ENCODE results near the gene CNTN5. TPM values are rescaled to one million over a fixed set of nuclear protein-coding genes. Genes with fewer than 3 reads are reported as not detected.

The CNTN5 gene
- polyA plus RNA-seq, 1 of the 3 experiments (the other 2 are of a cell fraction), result not detected

DNA sequence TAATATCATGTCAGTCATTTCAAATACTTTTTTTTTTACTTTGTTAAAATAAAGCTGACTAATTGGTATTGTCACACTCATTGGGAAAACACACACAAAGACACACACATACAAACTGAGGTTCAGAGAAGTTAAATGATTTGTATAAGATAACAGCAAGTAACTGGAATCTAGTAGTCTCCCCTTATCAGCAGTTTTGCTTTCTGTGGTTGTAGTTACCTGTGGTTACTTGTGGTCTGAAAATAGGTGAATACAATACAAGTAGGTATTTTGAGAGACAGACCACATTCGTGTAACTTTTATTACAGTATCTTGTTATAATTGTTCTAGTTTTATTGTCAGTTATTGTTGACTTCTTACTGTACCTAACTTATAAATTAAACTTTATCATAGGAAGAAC lies 610.9 kb downstream of the CNTN5 start:
- Histone ChIP-seq H3F3A (replicated peaks; ENCODE audit: insufficient read depth) (peaks cover 4% of the 10 kb centered on the region), H4K20me1 (ENCODE audit: insufficient read depth) (no peaks in the 10 kb centered on the region), H2AFZ (ENCODE audit: low read depth) (no peak overlapping the region), H3K27ac (ENCODE audit: low read depth in 2 of 2, low read length in 1 of 2) (no peak overlapping the region), H3K79me2 (ENCODE audit: insufficient read depth) (no peaks in the 10 kb centered on the region), H3K4me2 (no peak overlapping the region), H3K4me3 (ENCODE audit: low read depth in 2 of 2, low read length in 1 of 2) (no peak overlapping the region), H3K9ac (no peak overlapping the region), H3K27me3 (ENCODE audit: insufficient read depth) (no peaks in the 10 kb centered on the region), H3K9me2 (no peaks in the 10 kb centered on the region), H3K9me3 (no peaks in the 10 kb centered on the region), H3K4me1 (ENCODE audit: control insufficient read depth in 1 of 2, insufficient read depth in 2 of 2, low read depth in 1 of 2, low read length in 1 of 2) (no peaks in the 10 kb centered on the region), H3K36me3 (replicated peaks in 1 of 2; ENCODE audit: control insufficient read depth in 1 of 2, insufficient read depth in 2 of 2, low read length in 1 of 2) (no peaks in the 10 kb centered on the region)
- TF ChIP-seq YY1 (IDR thresholded peaks at IDR 0.05; ENCODE audit: low read depth), result no peak
- no peak for TF ChIP-seq RCOR1 (IDR thresholded peaks at IDR 0.05; ENCODE audit: low read length)
- no peak for TF ChIP-seq FOXJ3 (CRISPR knock-in tag; IDR thresholded peaks at IDR 0.05)
- 2% methylated on average over 1 of the region's 1 CpG for WGBS (ENCODE audit: low lambda C conversion rate)
- ChIA-PET CTCF (no interaction called here), POLR2A (no interaction called here)
- no peak for DNase-seq

DNA sequence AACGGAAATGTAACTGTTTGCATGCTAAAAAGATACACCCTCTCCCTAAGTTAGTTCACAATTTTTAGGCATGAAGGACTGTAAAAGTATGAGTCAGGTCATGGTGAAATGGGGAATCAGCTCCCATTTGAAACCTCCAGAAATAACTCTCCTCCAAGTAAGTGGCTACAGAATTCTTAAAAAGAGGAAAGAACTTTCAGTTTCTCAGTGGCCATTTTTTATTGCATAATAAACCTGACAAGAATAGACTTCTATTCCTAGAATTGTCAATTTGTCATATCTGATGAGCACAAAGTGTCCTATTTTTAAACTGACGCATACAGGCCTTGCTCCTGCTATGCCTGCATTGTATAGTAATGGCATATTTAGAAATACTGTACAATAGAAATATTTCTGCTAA lies 612.2 kb downstream of the CNTN5 start:
- WGBS (ENCODE audit: low lambda C conversion rate), result 2% methylated on average over 2 of the region's 2 CpGs
- H3K4me1 ChIP-seq (ENCODE audit: control insufficient read depth in 1 of 2, insufficient read depth in 2 of 2, low read depth in 1 of 2, low read length in 1 of 2), result no peaks in the 10 kb centered on the region
- TF ChIP-seq, protein P1, sequence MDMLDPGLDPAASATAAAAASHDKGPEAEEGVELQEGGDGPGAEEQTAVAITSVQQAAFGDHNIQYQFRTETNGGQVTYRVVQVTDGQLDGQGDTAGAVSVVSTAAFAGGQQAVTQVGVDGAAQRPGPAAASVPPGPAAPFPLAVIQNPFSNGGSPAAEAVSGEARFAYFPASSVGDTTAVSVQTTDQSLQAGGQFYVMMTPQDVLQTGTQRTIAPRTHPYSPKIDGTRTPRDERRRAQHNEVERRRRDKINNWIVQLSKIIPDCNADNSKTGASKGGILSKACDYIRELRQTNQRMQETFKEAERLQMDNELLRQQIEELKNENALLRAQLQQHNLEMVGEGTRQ (IDR thresholded peaks at IDR 0.05; ENCODE audit: borderline replicate concordance, low read depth, low read length), result no peak
- no peak for TF ChIP-seq TCF12 (IDR thresholded peaks at IDR 0.05)
- TF ChIP-seq, protein P2, sequence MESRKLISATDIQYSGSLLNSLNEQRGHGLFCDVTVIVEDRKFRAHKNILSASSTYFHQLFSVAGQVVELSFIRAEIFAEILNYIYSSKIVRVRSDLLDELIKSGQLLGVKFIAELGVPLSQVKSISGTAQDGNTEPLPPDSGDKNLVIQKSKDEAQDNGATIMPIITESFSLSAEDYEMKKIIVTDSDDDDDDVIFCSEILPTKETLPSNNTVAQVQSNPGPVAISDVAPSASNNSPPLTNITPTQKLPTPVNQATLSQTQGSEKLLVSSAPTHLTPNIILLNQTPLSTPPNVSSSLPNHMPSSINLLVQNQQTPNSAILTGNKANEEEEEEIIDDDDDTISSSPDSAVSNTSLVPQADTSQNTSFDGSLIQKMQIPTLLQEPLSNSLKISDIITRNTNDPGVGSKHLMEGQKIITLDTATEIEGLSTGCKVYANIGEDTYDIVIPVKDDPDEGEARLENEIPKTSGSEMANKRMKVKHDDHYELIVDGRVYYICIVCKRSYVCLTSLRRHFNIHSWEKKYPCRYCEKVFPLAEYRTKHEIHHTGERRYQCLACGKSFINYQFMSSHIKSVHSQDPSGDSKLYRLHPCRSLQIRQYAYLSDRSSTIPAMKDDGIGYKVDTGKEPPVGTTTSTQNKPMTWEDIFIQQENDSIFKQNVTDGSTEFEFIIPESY (IDR thresholded peaks at IDR 0.05; ENCODE audit: borderline replicate concordance, low read depth), result no peak
- TF ChIP-seq RFX5 (IDR thresholded peaks at IDR 0.05; ENCODE audit: low read length), result no peak
- TF ChIP-seq, protein P3, sequence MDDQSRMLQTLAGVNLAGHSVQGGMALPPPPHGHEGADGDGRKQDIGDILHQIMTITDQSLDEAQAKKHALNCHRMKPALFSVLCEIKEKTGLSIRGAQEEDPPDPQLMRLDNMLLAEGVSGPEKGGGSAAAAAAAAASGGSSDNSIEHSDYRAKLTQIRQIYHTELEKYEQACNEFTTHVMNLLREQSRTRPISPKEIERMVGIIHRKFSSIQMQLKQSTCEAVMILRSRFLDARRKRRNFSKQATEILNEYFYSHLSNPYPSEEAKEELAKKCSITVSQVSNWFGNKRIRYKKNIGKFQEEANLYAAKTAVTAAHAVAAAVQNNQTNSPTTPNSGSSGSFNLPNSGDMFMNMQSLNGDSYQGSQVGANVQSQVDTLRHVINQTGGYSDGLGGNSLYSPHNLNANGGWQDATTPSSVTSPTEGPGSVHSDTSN (IDR thresholded peaks at IDR 0.05), result no peak
- TF ChIP-seq TEAD4 (IDR thresholded peaks at IDR 0.05; ENCODE audit: borderline replicate concordance, insufficient read depth), result no peak
- no peak for TF ChIP-seq FOSL2 (IDR thresholded peaks at IDR 0.05; ENCODE audit: borderline replicate concordance, low read depth)
- TF ChIP-seq, protein P4, sequence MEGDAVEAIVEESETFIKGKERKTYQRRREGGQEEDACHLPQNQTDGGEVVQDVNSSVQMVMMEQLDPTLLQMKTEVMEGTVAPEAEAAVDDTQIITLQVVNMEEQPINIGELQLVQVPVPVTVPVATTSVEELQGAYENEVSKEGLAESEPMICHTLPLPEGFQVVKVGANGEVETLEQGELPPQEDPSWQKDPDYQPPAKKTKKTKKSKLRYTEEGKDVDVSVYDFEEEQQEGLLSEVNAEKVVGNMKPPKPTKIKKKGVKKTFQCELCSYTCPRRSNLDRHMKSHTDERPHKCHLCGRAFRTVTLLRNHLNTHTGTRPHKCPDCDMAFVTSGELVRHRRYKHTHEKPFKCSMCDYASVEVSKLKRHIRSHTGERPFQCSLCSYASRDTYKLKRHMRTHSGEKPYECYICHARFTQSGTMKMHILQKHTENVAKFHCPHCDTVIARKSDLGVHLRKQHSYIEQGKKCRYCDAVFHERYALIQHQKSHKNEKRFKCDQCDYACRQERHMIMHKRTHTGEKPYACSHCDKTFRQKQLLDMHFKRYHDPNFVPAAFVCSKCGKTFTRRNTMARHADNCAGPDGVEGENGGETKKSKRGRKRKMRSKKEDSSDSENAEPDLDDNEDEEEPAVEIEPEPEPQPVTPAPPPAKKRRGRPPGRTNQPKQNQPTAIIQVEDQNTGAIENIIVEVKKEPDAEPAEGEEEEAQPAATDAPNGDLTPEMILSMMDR (IDR thresholded peaks at IDR 0.05), result no peak
- TF ChIP-seq CHD2 (IDR thresholded peaks at IDR 0.05; ENCODE audit: low read length, partially characterized antibody), result no peak
- TF ChIP-seq, protein P5, sequence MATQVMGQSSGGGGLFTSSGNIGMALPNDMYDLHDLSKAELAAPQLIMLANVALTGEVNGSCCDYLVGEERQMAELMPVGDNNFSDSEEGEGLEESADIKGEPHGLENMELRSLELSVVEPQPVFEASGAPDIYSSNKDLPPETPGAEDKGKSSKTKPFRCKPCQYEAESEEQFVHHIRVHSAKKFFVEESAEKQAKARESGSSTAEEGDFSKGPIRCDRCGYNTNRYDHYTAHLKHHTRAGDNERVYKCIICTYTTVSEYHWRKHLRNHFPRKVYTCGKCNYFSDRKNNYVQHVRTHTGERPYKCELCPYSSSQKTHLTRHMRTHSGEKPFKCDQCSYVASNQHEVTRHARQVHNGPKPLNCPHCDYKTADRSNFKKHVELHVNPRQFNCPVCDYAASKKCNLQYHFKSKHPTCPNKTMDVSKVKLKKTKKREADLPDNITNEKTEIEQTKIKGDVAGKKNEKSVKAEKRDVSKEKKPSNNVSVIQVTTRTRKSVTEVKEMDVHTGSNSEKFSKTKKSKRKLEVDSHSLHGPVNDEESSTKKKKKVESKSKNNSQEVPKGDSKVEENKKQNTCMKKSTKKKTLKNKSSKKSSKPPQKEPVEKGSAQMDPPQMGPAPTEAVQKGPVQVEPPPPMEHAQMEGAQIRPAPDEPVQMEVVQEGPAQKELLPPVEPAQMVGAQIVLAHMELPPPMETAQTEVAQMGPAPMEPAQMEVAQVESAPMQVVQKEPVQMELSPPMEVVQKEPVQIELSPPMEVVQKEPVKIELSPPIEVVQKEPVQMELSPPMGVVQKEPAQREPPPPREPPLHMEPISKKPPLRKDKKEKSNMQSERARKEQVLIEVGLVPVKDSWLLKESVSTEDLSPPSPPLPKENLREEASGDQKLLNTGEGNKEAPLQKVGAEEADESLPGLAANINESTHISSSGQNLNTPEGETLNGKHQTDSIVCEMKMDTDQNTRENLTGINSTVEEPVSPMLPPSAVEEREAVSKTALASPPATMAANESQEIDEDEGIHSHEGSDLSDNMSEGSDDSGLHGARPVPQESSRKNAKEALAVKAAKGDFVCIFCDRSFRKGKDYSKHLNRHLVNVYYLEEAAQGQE (IDR thresholded peaks at IDR 0.05; ENCODE audit: low read depth, low read length), result no peak

More for the DNA sequence above, 612.2 kb downstream of the CNTN5 start:
- Histone ChIP-seq H3K27ac (ENCODE audit: low read depth in 2 of 2, low read length in 1 of 2) (no peak overlapping the region), H3K9ac (no peak overlapping the region), H3F3A (replicated peaks; ENCODE audit: insufficient read depth) (peaks cover 4% of the 10 kb centered on the region), H2AFZ (ENCODE audit: low read depth) (no peak overlapping the region), H3K27me3 (ENCODE audit: insufficient read depth) (no peaks in the 10 kb centered on the region), H4K20me1 (ENCODE audit: insufficient read depth) (no peaks in the 10 kb centered on the region), H3K9me2 (no peaks in the 10 kb centered on the region), H3K36me3 (replicated peaks in 1 of 2; ENCODE audit: control insufficient read depth in 1 of 2, insufficient read depth in 2 of 2, low read length in 1 of 2) (no peaks in the 10 kb centered on the region), H3K9me3 (no peaks in the 10 kb centered on the region), H3K4me3 (ENCODE audit: low read depth in 2 of 2, low read length in 1 of 2) (no peak overlapping the region), H3K4me2 (no peak overlapping the region), H3K79me2 (ENCODE audit: insufficient read depth) (no peaks in the 10 kb centered on the region)
- ChIA-PET POLR2A (no interaction called here), CTCF (no interaction called here)
- no peak for DNase-seq

All from SK-N-SH (cell line).